ENCODE measurements around the gene MFSD6.
"Not testable (repeated sequence)": the region's sequence is repeated elsewhere in the genome, so short reads cannot be mapped to it uniquely, and the experiment has no call there.

Gene MFSD6

DNA sequence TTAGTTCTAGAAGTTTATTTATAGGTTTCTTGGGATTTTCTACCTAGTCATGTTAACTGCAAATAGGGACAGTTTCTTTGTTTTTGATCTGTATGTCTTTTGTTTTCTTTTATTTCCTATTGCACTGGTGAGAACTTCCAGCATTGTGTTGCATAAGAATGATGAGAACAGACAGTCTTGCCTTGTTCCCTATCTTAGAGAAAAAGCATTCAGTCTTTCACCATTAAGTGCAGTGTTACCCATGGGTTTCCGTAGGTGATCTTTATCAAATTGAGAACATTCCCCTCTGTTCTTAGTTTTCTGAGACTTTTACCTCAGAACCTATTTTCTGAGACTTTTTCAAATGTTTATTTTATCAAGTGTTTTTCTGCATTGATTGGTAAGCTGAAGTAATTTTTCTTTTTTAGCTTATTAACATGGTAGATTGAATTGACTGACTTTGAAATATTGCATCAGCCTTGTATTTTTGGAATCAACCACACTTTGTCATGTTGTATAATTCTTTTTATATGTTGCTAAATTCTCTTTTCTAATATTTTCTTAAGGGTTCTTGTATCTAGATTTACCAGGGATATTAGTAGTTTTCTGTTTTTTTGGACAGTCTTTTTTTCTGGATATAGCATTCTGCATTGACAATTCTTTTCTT, 17.2 kb downstream of the MFSD6 start:
- Histone ChIP-seq H3K9me3 (ENCODE audit: control insufficient read depth, low read depth, low read length) (no peaks in the 10 kb centered on the region), H3K4me3 (ENCODE audit: low read length) (no peak overlapping the region), H3K27me3 (ENCODE audit: control insufficient read depth, insufficient read depth, low read length) (no peaks in the 10 kb centered on the region), H3K36me3 (ENCODE audit: control insufficient read depth, low read depth, low read length) (no peaks in the 10 kb centered on the region), H3K9ac (ENCODE audit: low read length) (peak overlapping the region; percentile 17), H3K27ac (ENCODE audit: low read length) (no peak overlapping the region), H3K4me1 (ENCODE audit: control insufficient read depth, low read depth, low read length) (no peaks in the 10 kb centered on the region)

DNA sequence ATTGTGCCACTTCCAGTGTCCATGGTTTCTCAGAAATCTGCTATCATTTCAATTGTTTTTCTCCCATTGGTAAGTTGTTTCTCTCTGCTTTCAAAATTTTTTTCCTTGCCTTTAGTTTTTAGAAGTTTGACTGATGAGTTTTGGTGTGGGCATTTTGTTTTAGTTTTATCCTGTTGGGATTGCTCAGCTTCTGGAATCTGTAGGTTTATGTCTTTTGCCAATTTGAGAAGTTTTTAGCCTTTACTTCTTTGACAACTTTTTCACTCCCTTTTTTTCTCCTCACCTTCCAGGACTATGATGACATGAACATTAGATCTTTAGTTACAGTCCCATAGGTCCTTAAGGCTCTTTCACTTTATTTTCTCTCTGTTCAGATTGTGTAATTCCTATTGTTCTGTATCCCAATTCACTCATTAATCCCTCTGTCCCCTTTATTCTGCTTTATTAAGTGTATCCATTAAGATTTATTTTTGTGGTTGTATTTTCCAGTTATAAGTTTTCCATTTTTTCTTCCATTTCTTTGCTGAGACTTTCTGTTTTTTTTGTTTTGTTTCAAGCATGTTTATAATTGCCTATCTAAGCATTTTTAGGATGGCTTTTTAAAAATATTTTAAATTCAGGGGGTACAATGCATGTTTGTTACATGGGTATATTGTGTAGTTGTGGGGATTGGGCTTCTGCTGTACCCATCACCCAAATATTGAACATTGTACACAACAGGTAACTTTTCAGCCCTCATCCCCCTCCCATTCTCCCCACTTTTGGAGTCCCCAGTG, 17.9 kb downstream of the MFSD6 start:
- Histone ChIP-seq H3K27me3 (ENCODE audit: control insufficient read depth, insufficient read depth, low read length) (no peaks in the 10 kb centered on the region), H3K9me3 (ENCODE audit: control insufficient read depth, low read depth, low read length) (no peaks in the 10 kb centered on the region), H3K9ac (ENCODE audit: low read length) (no peak overlapping the region), H3K27ac (ENCODE audit: low read length) (no peak overlapping the region), H3K36me3 (ENCODE audit: control insufficient read depth, low read depth, low read length) (no peaks in the 10 kb centered on the region), H3K4me1 (ENCODE audit: control insufficient read depth, low read depth, low read length) (no peaks in the 10 kb centered on the region), H3K4me3 (ENCODE audit: low read length) (no peak overlapping the region)

DNA sequence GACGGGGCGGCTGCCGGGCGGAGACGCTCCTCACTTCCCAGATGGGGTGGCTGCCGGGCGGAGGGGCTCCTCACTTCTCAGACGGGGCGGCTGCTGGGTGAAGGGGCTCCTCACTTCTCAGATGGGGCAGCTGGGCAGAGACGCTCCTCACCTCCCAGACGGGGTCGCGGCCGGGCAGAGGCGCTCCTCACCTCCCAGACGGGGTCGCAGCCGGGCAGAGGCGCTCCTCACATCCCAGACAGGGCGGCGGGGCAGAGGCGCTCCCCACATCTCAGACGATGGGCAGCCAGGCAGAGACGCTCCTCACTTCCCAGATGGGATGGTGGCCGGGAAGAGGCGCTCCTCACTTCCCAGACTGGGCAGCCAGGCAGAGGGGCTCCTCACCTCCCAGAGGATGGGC, 22.7 kb downstream of the MFSD6 start:
- H3K4me3 ChIP-seq (ENCODE audit: low read length); H3K9ac ChIP-seq (ENCODE audit: low read length); H3K36me3 ChIP-seq (ENCODE audit: control insufficient read depth, low read depth, low read length); H3K27me3 ChIP-seq (ENCODE audit: control insufficient read depth, insufficient read depth, low read length); H3K27ac ChIP-seq (ENCODE audit: low read length); H3K9me3 ChIP-seq (ENCODE audit: control insufficient read depth, low read depth, low read length); H3K4me1 ChIP-seq (ENCODE audit: control insufficient read depth, low read depth, low read length): not testable (repeated sequence)

DNA sequence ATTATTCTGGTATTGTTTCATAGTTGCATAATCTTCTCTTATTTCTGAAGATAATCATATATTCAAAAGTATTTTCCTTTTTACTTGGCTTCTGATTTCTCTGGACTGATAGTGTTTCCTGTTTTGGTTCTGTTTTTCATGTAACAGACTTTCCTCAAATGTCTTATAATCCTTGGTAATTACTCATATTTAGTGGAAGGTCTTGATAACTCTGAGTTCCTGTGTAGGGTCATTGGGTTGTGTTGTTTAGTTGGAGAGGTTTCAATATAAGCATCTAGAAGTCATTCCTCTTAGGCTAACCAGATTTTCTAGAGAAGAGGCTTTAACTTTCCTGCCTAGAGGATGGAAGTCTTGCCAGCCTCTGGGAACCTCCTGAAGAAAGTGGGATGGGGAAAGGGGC, 23.8 kb downstream of the MFSD6 start:
- Histone ChIP-seq H3K9me3 (ENCODE audit: control insufficient read depth, low read depth, low read length) (no peaks in the 10 kb centered on the region), H3K4me3 (ENCODE audit: low read length) (no peak overlapping the region), H3K9ac (ENCODE audit: low read length) (no peak overlapping the region), H3K4me1 (ENCODE audit: control insufficient read depth, low read depth, low read length) (no peaks in the 10 kb centered on the region), H3K27ac (ENCODE audit: low read length) (no peak overlapping the region), H3K36me3 (ENCODE audit: control insufficient read depth, low read depth, low read length) (no peaks in the 10 kb centered on the region), H3K27me3 (ENCODE audit: control insufficient read depth, insufficient read depth, low read length) (no peaks in the 10 kb centered on the region)

DNA sequence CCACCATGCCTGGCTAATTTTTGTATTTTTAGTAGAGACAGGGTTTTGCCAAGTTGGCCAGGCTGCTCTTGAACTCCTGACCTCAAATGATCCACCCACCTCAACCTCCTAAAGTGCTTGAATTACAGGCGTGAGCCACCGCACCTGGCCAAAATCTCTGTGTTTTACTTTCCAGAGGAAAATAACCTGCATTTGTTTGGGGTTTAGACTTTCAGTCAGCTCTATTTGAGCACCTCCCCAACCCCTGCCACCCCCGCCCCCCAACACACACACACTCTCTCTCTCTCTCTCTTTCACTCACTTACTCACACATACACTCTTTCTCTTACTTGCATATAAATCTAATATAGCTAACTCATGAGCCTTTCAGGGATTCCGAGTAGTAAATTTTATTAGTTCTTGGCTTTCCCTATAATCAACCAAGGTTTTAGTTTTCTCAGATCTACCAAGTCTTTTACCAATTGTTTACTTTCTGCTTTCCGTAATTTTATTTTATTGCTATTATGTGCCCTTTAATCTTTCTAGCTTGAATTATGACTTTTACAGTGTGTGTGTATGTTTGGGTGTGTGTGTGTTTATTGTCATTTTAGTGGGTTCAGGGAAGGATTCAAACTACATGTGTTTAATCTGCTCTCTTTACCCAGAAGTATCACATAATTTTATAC, 24.5 kb downstream of the MFSD6 start:
- H3K9ac ChIP-seq (ENCODE audit: low read length): no peak overlapping the region
- no peaks in the 10 kb centered on the region for H3K27me3 ChIP-seq (ENCODE audit: control insufficient read depth, insufficient read depth, low read length)
- no peak overlapping the region for H3K27ac ChIP-seq (ENCODE audit: low read length)
- H3K36me3 ChIP-seq (ENCODE audit: control insufficient read depth, low read depth, low read length): no peaks in the 10 kb centered on the region
- no peaks in the 10 kb centered on the region for H3K9me3 ChIP-seq (ENCODE audit: control insufficient read depth, low read depth, low read length)
- H3K4me3 ChIP-seq (ENCODE audit: low read length): no peak overlapping the region
- no peaks in the 10 kb centered on the region for H3K4me1 ChIP-seq (ENCODE audit: control insufficient read depth, low read depth, low read length)

DNA sequence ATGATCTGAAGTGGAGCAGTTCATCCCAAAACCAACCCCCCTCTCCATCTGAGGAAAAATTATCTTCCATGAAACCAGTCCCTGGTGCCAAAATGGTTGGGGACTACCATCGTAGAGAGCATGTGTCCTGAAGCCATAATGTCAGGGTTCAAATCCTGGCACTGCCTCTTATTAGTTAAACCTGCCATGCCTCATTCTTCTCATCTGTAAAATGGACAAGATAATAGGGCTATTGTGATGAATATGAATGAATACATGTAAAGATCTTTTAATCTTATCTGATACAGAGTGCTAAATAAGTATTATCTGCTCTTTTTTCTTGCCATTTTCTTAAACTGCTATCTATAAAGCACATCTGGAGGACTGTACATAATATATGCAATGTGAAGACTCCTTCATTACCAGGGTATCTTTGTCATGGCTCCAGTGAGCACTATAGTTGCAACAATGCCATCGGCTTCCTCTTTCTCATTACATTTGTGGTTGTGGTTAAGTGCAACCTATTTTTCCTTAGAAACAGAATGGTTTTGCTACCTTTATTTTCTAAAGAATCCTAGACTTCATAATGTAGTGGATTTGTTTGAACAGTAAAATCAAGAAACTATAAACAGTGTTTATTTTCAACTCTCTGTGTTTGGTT, 27.0 kb downstream of the MFSD6 start:
- no peaks in the 10 kb centered on the region for H3K9me3 ChIP-seq (ENCODE audit: control insufficient read depth, low read depth, low read length)
- no peaks in the 10 kb centered on the region for H3K27me3 ChIP-seq (ENCODE audit: control insufficient read depth, insufficient read depth, low read length)
- no peaks in the 10 kb centered on the region for H3K36me3 ChIP-seq (ENCODE audit: control insufficient read depth, low read depth, low read length)
- H3K9ac ChIP-seq (ENCODE audit: low read length): no peak overlapping the region
- H3K4me3 ChIP-seq (ENCODE audit: low read length): no peak overlapping the region
- no peaks in the 10 kb centered on the region for H3K4me1 ChIP-seq (ENCODE audit: control insufficient read depth, low read depth, low read length)
- H3K27ac ChIP-seq (ENCODE audit: low read length): no peak overlapping the region

DNA sequence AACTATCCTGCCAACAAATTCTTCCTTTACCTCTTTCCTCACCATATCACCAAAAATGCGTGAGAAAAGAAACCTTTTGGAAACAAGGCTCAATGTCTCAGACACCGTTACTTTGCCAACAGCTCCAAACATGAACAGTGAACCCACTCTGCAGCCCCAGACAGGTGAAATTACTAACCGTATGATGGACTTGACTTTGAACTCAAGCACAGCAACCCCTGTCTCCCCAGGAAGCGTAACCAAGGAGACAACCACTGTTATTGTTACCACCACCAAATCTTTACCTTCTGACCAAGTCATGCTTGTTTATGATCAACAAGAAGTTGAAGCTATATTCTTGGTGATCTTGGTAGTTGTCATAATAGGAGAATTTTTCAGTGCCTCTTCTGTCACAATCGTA, 28.4 kb downstream of the MFSD6 start:
- no peaks in the 10 kb centered on the region for H3K36me3 ChIP-seq (ENCODE audit: control insufficient read depth, low read depth, low read length)
- H3K27ac ChIP-seq (ENCODE audit: low read length): no peak overlapping the region
- H3K9ac ChIP-seq (ENCODE audit: low read length): no peak overlapping the region
- no peak overlapping the region for H3K4me3 ChIP-seq (ENCODE audit: low read length)
- no peaks in the 10 kb centered on the region for H3K27me3 ChIP-seq (ENCODE audit: control insufficient read depth, insufficient read depth, low read length)
- no peaks in the 10 kb centered on the region for H3K9me3 ChIP-seq (ENCODE audit: control insufficient read depth, low read depth, low read length)
- H3K4me1 ChIP-seq (ENCODE audit: control insufficient read depth, low read depth, low read length): no peaks in the 10 kb centered on the region

DNA sequence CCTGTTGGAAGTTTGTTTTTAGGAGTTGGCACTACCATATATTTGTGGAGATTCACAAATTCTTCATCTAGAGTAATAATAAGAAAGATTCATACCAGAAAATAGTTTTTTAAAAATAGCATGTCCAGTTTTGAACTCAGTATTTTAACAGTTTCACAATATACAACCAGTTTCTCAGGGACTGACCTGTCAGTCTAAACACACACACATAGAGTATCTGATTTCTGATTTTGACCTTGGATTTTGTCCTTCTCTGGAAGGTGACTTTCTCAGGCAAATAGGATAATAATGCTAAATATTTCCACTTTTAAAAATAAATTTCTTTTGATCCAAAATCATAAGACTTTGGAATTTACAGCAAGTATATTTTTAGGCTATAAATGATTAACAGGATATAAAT, 32.0 kb downstream of the MFSD6 start:
- Histone ChIP-seq H3K9me3 (ENCODE audit: control insufficient read depth, low read depth, low read length) (no peaks in the 10 kb centered on the region), H3K4me3 (ENCODE audit: low read length) (no peak overlapping the region), H3K36me3 (ENCODE audit: control insufficient read depth, low read depth, low read length) (no peaks in the 10 kb centered on the region), H3K4me1 (ENCODE audit: control insufficient read depth, low read depth, low read length) (no peaks in the 10 kb centered on the region), H3K9ac (ENCODE audit: low read length) (no peak overlapping the region), H3K27me3 (ENCODE audit: control insufficient read depth, insufficient read depth, low read length) (no peaks in the 10 kb centered on the region), H3K27ac (ENCODE audit: low read length) (no peak overlapping the region)

DNA sequence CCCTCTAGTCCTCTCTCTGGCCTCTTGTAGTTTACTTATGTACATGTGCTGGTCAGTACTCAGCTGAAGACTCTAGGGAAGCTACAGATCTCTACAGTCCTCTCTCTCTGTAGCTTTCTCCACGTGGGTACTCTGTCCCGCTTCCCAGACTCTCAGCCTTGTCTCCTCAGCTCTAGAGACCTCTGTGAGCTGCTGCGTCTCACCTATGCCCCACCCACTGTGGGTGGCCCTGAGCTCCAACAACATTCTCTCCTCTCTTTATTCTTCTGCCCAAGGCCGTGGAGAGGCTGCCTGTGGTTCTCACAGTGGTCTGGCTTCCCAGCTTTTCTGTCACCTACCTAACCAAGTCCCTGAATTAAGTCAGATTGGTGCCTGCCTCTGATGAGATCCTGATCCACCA, 33.4 kb downstream of the MFSD6 start:
- Histone ChIP-seq H3K27me3 (ENCODE audit: control insufficient read depth, insufficient read depth, low read length) (no peaks in the 10 kb centered on the region), H3K27ac (ENCODE audit: low read length) (no peak overlapping the region), H3K4me1 (ENCODE audit: control insufficient read depth, low read depth, low read length) (no peaks in the 10 kb centered on the region), H3K4me3 (ENCODE audit: low read length) (no peak overlapping the region), H3K36me3 (ENCODE audit: control insufficient read depth, low read depth, low read length) (no peaks in the 10 kb centered on the region), H3K9me3 (ENCODE audit: control insufficient read depth, low read depth, low read length) (no peaks in the 10 kb centered on the region), H3K9ac (ENCODE audit: low read length) (no peak overlapping the region)

DNA sequence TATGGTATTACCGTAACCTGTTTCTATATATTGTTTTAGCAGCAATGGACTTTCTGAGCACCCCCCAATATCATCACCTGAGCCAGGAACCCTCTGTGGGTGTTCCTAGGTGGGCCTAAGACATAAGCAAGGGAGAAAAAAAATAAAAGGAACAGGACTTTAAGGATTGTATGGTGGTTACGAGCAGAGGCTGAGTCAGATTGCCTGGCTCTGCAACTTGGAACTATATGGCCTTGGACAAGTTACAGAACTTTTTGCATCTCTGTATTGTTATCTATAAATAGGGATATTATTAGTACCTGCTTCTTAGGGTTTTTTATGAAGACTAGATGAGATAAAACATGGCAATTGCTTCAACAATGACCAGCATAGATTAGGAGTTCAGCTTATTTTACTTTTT, 34.9 kb downstream of the MFSD6 start:
- H3K27ac ChIP-seq (ENCODE audit: low read length): no peak overlapping the region
- H3K4me1 ChIP-seq (ENCODE audit: control insufficient read depth, low read depth, low read length): no peaks in the 10 kb centered on the region
- H3K9ac ChIP-seq (ENCODE audit: low read length): no peak overlapping the region

DNA sequence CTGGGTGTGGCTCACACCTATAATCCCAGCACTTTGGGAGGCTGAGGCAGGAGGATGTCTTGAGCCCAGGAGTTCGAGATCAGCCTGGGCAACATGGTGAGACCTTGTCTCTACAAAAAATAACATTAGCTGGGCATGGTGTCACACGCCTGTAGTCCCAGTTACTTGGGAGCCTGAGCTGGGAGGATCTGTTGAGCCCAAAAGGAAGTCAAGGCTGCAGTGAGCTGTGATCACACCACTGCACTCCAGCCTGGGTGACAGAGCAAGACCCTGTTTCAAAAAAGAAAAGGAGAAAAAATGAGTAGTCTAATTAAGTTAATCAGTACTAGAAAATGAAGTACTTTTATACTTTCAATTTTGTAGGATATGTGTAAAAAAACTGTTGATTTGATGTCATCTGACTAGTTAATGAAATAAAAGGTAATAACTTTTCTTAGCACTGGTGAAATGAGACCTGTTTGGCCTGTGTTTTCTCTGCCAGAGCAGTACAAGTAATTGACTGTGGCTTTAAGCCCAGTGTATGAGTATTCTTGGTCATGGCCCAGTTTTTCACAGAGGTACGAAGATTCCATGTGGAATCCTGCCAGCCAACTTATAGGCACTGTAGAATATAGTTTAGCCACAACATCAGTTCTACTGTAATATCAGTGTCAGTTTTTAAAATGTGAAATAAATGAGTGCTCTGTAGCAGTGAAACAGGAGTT, 35.8 kb downstream of the MFSD6 start:
- Histone ChIP-seq H3K27ac (ENCODE audit: low read length) (no peak overlapping the region), H3K36me3 (ENCODE audit: control insufficient read depth, low read depth, low read length) (no peaks in the 10 kb centered on the region), H3K4me3 (ENCODE audit: low read length) (no peak overlapping the region), H3K9me3 (ENCODE audit: control insufficient read depth, low read depth, low read length) (no peaks in the 10 kb centered on the region), H3K9ac (ENCODE audit: low read length) (no peak overlapping the region), H3K4me1 (ENCODE audit: control insufficient read depth, low read depth, low read length) (no peaks in the 10 kb centered on the region), H3K27me3 (ENCODE audit: control insufficient read depth, insufficient read depth, low read length) (no peaks in the 10 kb centered on the region)

More for the DNA sequence above, 34.9 kb downstream of the MFSD6 start:
- Histone ChIP-seq H3K9me3 (ENCODE audit: control insufficient read depth, low read depth, low read length) (no peaks in the 10 kb centered on the region), H3K4me3 (ENCODE audit: low read length) (no peak overlapping the region), H3K27me3 (ENCODE audit: control insufficient read depth, insufficient read depth, low read length) (no peaks in the 10 kb centered on the region), H3K36me3 (ENCODE audit: control insufficient read depth, low read depth, low read length) (no peaks in the 10 kb centered on the region)

All from iPS-18a (cell line).